ENCODE measurements around the gene ADARB2. TPM values are rescaled to one million over a fixed set of nuclear protein-coding genes. Genes with fewer than 3 reads are reported as not detected.

ADARB2 gene
- total and polyA plus RNA-seq, 2 experiments from 2014 or later: not detected

DNA sequence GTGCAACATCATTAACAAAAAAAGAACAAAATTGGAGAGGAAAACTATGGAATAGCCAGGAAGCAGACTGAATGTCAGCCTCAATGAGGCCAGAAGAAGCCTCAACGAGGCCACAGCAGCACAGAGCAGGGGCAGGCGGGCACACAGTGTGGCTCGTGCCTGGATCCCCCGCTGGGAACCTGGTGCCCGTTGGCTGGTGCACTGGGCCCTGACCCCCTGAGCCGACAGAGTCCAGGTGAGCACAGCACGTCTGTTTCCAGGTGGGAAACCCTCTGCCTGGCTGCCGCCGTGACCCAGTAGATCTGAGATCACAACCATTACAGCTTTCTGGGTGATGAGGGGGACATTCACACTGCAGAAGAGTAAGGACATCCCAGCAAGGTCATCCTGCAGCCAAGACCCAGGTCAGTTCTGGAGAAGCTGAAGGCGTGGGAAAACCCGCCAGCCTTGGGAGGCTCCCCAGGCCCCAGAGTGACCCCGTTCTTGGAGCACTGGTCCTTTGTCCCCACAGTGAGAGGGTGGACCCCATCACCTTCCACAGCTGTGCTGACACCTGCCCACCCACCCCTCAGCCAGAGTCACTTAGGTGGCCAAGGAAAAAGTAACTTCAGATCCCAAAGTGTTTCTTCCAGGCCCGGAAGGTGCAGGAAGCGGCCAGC lies 222.1 kb downstream of the ADARB2 start:
- H3K9me3 ChIP-seq (ENCODE audit: low read depth): no peaks in the 10 kb centered on the region
- DNase-seq: no peak
- in situ Hi-C loops (cut with MboI): no loop called here

DNA sequence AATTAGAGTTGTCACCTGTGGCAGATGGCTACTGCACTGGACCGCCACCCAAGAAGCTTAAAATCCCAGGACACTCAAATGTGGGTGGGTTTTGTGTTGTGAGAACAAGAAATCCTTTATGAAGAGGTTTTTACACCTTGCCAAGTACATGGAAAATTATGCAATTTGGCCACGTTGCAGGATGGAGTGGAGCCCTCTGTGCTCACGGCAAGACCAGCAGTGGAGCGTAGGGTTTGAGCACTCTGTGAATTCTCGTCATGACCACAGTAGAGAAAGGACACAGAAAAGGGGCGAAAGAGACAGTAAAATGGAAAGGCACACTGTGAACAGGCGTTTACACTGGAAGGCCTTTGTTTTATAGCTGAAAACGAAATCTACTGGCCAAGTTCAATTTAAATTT lies 222.6 kb downstream of the ADARB2 start:
- no peak for DNase-seq
- H3K4me1 ChIP-seq (ENCODE audit: insufficient read depth): no peaks in the 10 kb centered on the region
- no peaks in the 10 kb centered on the region for H3F3A ChIP-seq (ENCODE audit: insufficient read depth)
- TF ChIP-seq EZH2phosphoT487 (IDR thresholded peaks at IDR 0.05; ENCODE audit: insufficient read depth, low read depth): no peak
- in situ Hi-C loops (cut with MboI): no loop called here
- 23 to 26% methylated on average over 8 of the region's 8 CpGs for WGBS, 2 experiments (ENCODE audit: low coverage in 1 of 2, low lambda C conversion rate in 2 of 2, missing lambda C conversion rate in 2 of 2)
- H3K9me3 ChIP-seq (ENCODE audit: low read depth): no peaks in the 10 kb centered on the region
- H2AFZ ChIP-seq: no peak overlapping the region
- H4K20me1 ChIP-seq (ENCODE audit: insufficient read depth): no peaks in the 10 kb centered on the region
- no peak overlapping the region for H3K4me2 ChIP-seq (ENCODE audit: unreplicated experiment)
- H3K27ac ChIP-seq: no peak overlapping the region
- no peak overlapping the region for H3K4me3 ChIP-seq
- no peaks in the 10 kb centered on the region for H3K36me3 ChIP-seq (ENCODE audit: low read depth)
- no peaks in the 10 kb centered on the region for H3K9me2 ChIP-seq (ENCODE audit: insufficient read depth)
- H3K79me2 ChIP-seq (ENCODE audit: insufficient read depth): no peaks in the 10 kb centered on the region
- H3K9ac ChIP-seq: no peak overlapping the region
- H3K27me3 ChIP-seq (replicated peaks; ENCODE audit: insufficient read depth): no peaks in the 10 kb centered on the region

More for the DNA sequence above, 222.1 kb downstream of the ADARB2 start:
- Histone ChIP-seq H3K4me2 (ENCODE audit: unreplicated experiment) (no peak overlapping the region), H3K27ac (no peak overlapping the region), H3K9me2 (ENCODE audit: insufficient read depth) (no peaks in the 10 kb centered on the region), H2AFZ (no peak overlapping the region), H3K27me3 (replicated peaks; ENCODE audit: insufficient read depth) (no peaks in the 10 kb centered on the region), H3K36me3 (ENCODE audit: low read depth) (no peaks in the 10 kb centered on the region), H3F3A (ENCODE audit: insufficient read depth) (no peaks in the 10 kb centered on the region), H4K20me1 (ENCODE audit: insufficient read depth) (no peaks in the 10 kb centered on the region), H3K9ac (no peak overlapping the region), H3K4me1 (ENCODE audit: insufficient read depth) (no peaks in the 10 kb centered on the region), H3K4me3 (no peak overlapping the region), H3K79me2 (ENCODE audit: insufficient read depth) (no peaks in the 10 kb centered on the region)
- TF ChIP-seq EZH2phosphoT487 (IDR thresholded peaks at IDR 0.05; ENCODE audit: insufficient read depth, low read depth) (no peak), EZH2 (IDR thresholded peaks at IDR 0.05; ENCODE audit: insufficient read depth, poor library complexity, severe bottlenecking) (no peak)
- 53 to 63% methylated on average over 13 to 14 of the region's 14 CpGs for WGBS, 2 experiments (ENCODE audit: low coverage in 1 of 2, low lambda C conversion rate in 2 of 2, missing lambda C conversion rate in 2 of 2)

DNA sequence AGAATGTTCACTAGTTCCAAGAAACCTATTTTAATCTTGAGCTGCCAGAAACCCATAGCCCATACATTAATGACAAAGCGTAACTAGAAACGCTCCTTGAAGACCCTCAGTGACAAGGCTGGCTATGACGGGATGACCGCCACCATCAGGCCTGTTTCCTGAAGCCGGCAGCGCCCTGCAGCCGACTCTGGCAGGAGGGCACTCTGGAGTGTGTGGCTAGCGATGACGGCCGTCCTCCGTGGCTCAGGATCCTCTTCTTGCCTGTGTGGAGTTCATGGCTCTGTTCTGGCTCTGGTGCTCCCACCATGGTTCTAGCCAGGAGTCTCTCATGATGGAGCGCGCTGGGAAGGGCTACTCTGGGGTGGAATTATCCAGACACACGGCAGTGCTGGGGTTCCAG lies 224.1 kb downstream of the ADARB2 start:
- DNase-seq: no peak
- Histone ChIP-seq H3K9me3 (ENCODE audit: low read depth) (no peaks in the 10 kb centered on the region), H3K4me2 (ENCODE audit: unreplicated experiment) (no peak overlapping the region), H3F3A (ENCODE audit: insufficient read depth) (no peaks in the 10 kb centered on the region), H4K20me1 (ENCODE audit: insufficient read depth) (no peaks in the 10 kb centered on the region), H3K9me2 (ENCODE audit: insufficient read depth) (no peaks in the 10 kb centered on the region), H3K4me3 (no peak overlapping the region), H3K27me3 (replicated peaks; ENCODE audit: insufficient read depth) (no peaks in the 10 kb centered on the region), H2AFZ (no peak overlapping the region), H3K9ac (no peak overlapping the region), H3K4me1 (ENCODE audit: insufficient read depth) (no peaks in the 10 kb centered on the region), H3K27ac (no peak overlapping the region), H3K36me3 (ENCODE audit: low read depth) (no peaks in the 10 kb centered on the region), H3K79me2 (ENCODE audit: insufficient read depth) (no peaks in the 10 kb centered on the region)
- TF ChIP-seq EZH2phosphoT487 (IDR thresholded peaks at IDR 0.05; ENCODE audit: insufficient read depth, low read depth): no peak
- TF ChIP-seq EZH2 (IDR thresholded peaks at IDR 0.05; ENCODE audit: insufficient read depth, poor library complexity, severe bottlenecking): no peak
- in situ Hi-C loops (cut with MboI): no loop called here
- WGBS, 2 experiments (ENCODE audit: low coverage in 1 of 2, low lambda C conversion rate in 2 of 2, missing lambda C conversion rate in 2 of 2): 48 to 54% methylated on average over 14 of the region's 14 CpGs

DNA sequence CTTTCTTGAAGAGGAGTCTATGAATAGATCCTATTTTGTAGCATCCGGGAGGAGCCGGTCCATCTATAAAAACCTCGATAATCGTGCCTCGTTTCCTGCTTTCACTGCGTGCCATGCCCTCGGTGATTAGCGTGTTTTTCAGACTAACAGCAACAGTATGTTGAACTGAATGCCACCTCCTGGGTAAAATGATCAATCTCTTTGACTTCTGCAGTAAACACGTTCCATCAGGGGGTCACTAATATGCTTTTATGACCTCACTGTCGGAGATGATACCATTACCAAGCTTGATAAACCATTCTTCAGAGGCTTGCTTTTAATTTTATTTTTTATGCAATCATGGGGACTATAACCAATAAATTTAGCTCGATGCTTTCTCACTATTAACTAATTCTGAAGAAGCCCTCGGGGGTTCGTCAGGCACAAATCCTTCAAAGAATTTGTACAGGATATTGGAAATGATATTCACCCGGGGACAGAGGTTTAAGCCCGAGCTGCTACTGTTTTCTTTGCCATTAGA lies 228.3 kb downstream of the ADARB2 start:
- no peaks in the 10 kb centered on the region for H4K20me1 ChIP-seq (ENCODE audit: insufficient read depth)
- no peaks in the 10 kb centered on the region for H3F3A ChIP-seq (ENCODE audit: insufficient read depth)
- no peaks in the 10 kb centered on the region for H3K4me1 ChIP-seq (ENCODE audit: insufficient read depth)
- H3K36me3 ChIP-seq (ENCODE audit: low read depth): no peaks in the 10 kb centered on the region
- H3K79me2 ChIP-seq (ENCODE audit: insufficient read depth): no peaks in the 10 kb centered on the region
- no peak overlapping the region for H3K4me3 ChIP-seq
- no peak overlapping the region for H2AFZ ChIP-seq
- in situ Hi-C loops (cut with MboI): no loop called here
- no peak for DNase-seq
- no peaks in the 10 kb centered on the region for H3K27me3 ChIP-seq (replicated peaks; ENCODE audit: insufficient read depth)
- whole genome bisulfite sequencing, 2 experiments (ENCODE audit: low coverage in 1 of 2, low lambda C conversion rate in 2 of 2, missing lambda C conversion rate in 2 of 2): 34 to 37% methylated on average over 15 of the region's 15 CpGs
- H3K9ac ChIP-seq: no peak overlapping the region
- H3K27ac ChIP-seq: no peak overlapping the region
- H3K9me3 ChIP-seq (ENCODE audit: low read depth): no peaks in the 10 kb centered on the region
- H3K9me2 ChIP-seq (ENCODE audit: insufficient read depth): no peaks in the 10 kb centered on the region
- TF ChIP-seq EZH2 (IDR thresholded peaks at IDR 0.05; ENCODE audit: insufficient read depth, poor library complexity, severe bottlenecking): no peak
- TF ChIP-seq EZH2phosphoT487 (IDR thresholded peaks at IDR 0.05; ENCODE audit: insufficient read depth, low read depth): no peak
- no peak overlapping the region for H3K4me2 ChIP-seq (ENCODE audit: unreplicated experiment)
